Loucy (cell line): ENCODE measurements around the gene PPDPF.

Source experiments
- H2AFZ ChIP-seq: fragments of 200-600 bp; sonication (generic); 2 replicates; pipeline ENCODE4 v1.6.0; 2016; ENCODE audit warnings: antibody characterized with exemption, mild to moderate bottlenecking, low read length, moderate library complexity
- H3F3A ChIP-seq: fragments of 200-600 bp; 2 replicates; pipeline ENCODE4 v1.6.0; 2016; ENCODE audit warnings: antibody characterized with exemption, low read depth, mild to moderate bottlenecking
- H3K27me3 ChIP-seq: fragments of 200-600 bp; sonication (generic); 2 replicates; pipeline ENCODE4 v1.6.1; 2014; ENCODE audit warnings: low read length, mild to moderate bottlenecking; ENCODE audit not compliant: insufficient read depth, poor library complexity, severe bottlenecking
- H3K36me3 ChIP-seq: fragments of 200-600 bp; sonication (generic); 2 replicates; pipeline ENCODE4 v1.6.1; 2016; ENCODE audit warnings: low read length; ENCODE audit not compliant: insufficient read depth
- H3K4me1 ChIP-seq: fragments of 200-600 bp; sonication (generic); 2 replicates; pipeline ENCODE4 v1.5.1; 2014; ENCODE audit warnings: low read length, mild to moderate bottlenecking; ENCODE audit not compliant: insufficient read depth, poor library complexity, severe bottlenecking
- H3K4me2 ChIP-seq: fragments of 200-600 bp; sonication (generic); 2 replicates; pipeline ENCODE4 v1.6.0; 2014; ENCODE audit warnings: antibody characterized with exemption, low read length, low read depth, mild to moderate bottlenecking; ENCODE audit not compliant: poor library complexity, severe bottlenecking
- H3K4me3 ChIP-seq: fragments of 200-600 bp; sonication (generic); 2 replicates; pipeline ENCODE4 v1.5.1; 2014; ENCODE audit warnings: low read length, mild to moderate bottlenecking, mixed read lengths; ENCODE audit not compliant: poor library complexity, severe bottlenecking
- H3K79me2 ChIP-seq: fragments of 200-600 bp; sonication (generic); 2 replicates; pipeline ENCODE4 v1.6.1; 2014; ENCODE audit warnings: low read length; ENCODE audit not compliant: insufficient read depth
- H3K9ac ChIP-seq: fragments of 200-600 bp; sonication (generic); 2 replicates; pipeline ENCODE4 v1.6.0; 2014; ENCODE audit warnings: mild to moderate bottlenecking, low read depth, low read length, moderate library complexity; ENCODE audit not compliant: poor library complexity, severe bottlenecking
- H3K9me2 ChIP-seq: fragments of 200-600 bp; sonication (generic); replicated peaks from 2 replicates; pipeline ENCODE4 v1.6.1; 2016; ENCODE audit warnings: low read depth, low read length, mixed read lengths
- H3K9me3 ChIP-seq: fragments of 200-600 bp; sonication (generic); 2 replicates; pipeline ENCODE4 v1.6.1; 2014; ENCODE audit warnings: mild to moderate bottlenecking, antibody characterized with exemption, low read length, low read depth; ENCODE audit not compliant: insufficient read depth
- H4K20me1 ChIP-seq: fragments of 200-600 bp; sonication (generic); 2 replicates; pipeline ENCODE4 v1.6.0; 2014; ENCODE audit warnings: antibody characterized with exemption, low read length, mild to moderate bottlenecking; ENCODE audit not compliant: insufficient read depth, poor library complexity, severe bottlenecking
- CTCF ChIP-seq: fragments of 200-600 bp; sonication (generic); conservative IDR thresholded peaks from 2 replicates; pipeline ENCODE4 v1.5.1; 2014; ENCODE audit warnings: mild to moderate bottlenecking, antibody characterized with exemption, low read length
- EZH2phosphoT487 ChIP-seq: fragments of 200-600 bp; IDR thresholded peaks from 2 replicates; pipeline ENCODE4 v1.6.1; 2018; ENCODE audit warnings: antibody characterized with exemption, mild to moderate bottlenecking, moderate library complexity, borderline replicate concordance

Gene PPDPF

DNA sequence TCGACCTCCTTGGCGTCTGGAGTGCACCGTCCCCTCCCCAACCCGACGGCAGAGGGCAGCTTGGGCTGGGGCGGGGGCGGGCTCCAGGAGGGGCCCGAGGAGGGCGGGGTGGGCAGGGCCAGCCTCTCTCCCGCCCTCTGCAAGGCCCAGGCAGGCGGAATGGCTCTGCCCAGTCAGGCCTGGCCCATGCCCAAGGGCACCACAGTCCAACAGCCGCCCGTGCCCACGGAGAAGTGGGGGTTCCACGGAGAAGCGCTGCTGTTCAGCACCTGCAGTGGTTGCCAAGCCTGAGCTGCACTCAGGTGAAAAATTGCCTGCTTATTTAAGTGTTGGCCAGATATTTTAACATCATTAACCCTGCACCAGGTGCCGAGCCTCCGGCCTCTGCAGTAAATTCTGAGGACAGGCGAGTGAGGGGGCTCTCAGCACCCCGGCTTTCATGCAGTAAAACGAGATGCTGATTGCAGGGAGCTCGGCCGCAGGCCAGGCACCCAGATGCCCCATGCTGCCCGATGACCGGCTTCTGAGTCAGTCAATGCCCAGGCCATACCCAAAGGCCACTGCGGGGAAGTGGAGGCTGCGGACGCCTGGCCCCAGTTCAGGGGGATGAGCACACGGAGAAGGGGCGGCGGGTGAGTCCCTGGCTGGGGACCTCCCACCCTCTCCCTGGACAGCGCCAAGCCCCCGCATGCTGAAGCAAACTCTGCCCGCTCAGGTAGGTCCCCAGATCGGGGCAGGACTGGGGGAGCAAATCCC lies 27.3 kb downstream of the PPDPF start, which contains the start of gene SRMS:
TSS of gene SRMS (minus strand) at position 25 of the 756 bp plus-strand sequence. CDS start 286 bp downstream, outside the sequence.
- no peaks in the 10 kb centered on the region for H4K20me1 ChIP-seq
- no peaks in the 10 kb centered on the region for H3K36me3 ChIP-seq
- no peaks in the 10 kb centered on the region for H3K9me2 ChIP-seq
- H3F3A ChIP-seq = no peaks in the 10 kb centered on the region
- no peak within 1 kb of the TSS for H3K4me3 ChIP-seq
- H3K9me3 ChIP-seq = no peaks in the 10 kb centered on the region
- H3K9ac ChIP-seq = no peak within 1 kb of the TSS
- TF ChIP-seq CTCF (no peak), EZH2phosphoT487 (no peak)
- peaks cover 16% of the 10 kb centered on the region for H3K4me1 ChIP-seq
- no peak within 1 kb of the TSS for H3K4me2 ChIP-seq
- H3K27me3 ChIP-seq = no peaks in the 10 kb centered on the region
- no peaks in the 10 kb centered on the region for H3K79me2 ChIP-seq
- H2AFZ ChIP-seq = no peak within 1 kb of the TSS

GRCh38 chr20:63548542-63548941 lies 28.0 kb downstream of the PPDPF start:
- TF ChIP-seq EZH2phosphoT487 = no peak
- no peak for TF ChIP-seq CTCF
- no peak overlapping the region for H3K4me3 ChIP-seq
- no peaks in the 10 kb centered on the region for H3K36me3 ChIP-seq
- no peaks in the 10 kb centered on the region for H3K27me3 ChIP-seq
- peaks cover 22% of the 10 kb centered on the region for H3K4me1 ChIP-seq
- H3K9ac ChIP-seq = no peak overlapping the region
- no peak overlapping the region for H3K4me2 ChIP-seq
- H4K20me1 ChIP-seq = no peaks in the 10 kb centered on the region
- H3K79me2 ChIP-seq = no peaks in the 10 kb centered on the region
- no peaks in the 10 kb centered on the region for H3K9me2 ChIP-seq
- H2AFZ ChIP-seq = no peak overlapping the region
- H3K9me3 ChIP-seq = no peaks in the 10 kb centered on the region
- H3F3A ChIP-seq = no peaks in the 10 kb centered on the region

DNA sequence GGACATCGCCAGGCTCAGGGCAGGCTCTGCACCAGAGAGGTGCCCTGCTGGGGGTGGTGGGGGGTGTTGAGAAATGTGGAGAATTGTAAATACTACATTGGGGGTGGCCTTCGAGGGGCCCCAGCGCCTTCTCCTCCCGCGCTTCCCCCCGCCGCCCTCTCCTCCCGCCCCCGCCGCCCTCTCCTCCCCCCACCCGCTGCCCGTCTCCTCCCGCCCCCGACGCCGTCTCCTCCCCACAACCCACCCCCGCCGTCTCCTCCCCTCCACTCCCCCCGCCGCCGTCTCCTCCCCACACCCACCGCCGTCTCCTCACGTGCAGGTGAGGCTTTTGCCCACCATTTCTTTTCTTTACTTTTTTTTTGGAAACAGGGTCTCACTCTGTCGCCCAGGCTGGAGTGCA lies 28.5 kb downstream of the PPDPF start:
- H3K4me2 ChIP-seq = no peak overlapping the region
- H3K79me2 ChIP-seq = no peaks in the 10 kb centered on the region
- H2AFZ ChIP-seq = no peak overlapping the region
- no peaks in the 10 kb centered on the region for H3K36me3 ChIP-seq
- H3K4me1 ChIP-seq = peaks cover 26% of the 10 kb centered on the region
- TF ChIP-seq EZH2phosphoT487 = no peak
- TF ChIP-seq CTCF = no peak
- H3K9me2 ChIP-seq = no peaks in the 10 kb centered on the region
- no peaks in the 10 kb centered on the region for H4K20me1 ChIP-seq
- H3F3A ChIP-seq = no peaks in the 10 kb centered on the region
- H3K4me3 ChIP-seq = no peak overlapping the region
- no peaks in the 10 kb centered on the region for H3K27me3 ChIP-seq
- no peak overlapping the region for H3K9ac ChIP-seq
- H3K9me3 ChIP-seq = no peaks in the 10 kb centered on the region
